ENCODE results near the gene SERPINB6.
A peak's percentile ranks its signal among the peaks of the same experiment; 100 is the strongest.
"Not testable (repeated sequence)": the region's sequence is repeated elsewhere in the genome, so short reads cannot be mapped to it uniquely, and the experiment has no call there.

Gene SERPINB6

DNA sequence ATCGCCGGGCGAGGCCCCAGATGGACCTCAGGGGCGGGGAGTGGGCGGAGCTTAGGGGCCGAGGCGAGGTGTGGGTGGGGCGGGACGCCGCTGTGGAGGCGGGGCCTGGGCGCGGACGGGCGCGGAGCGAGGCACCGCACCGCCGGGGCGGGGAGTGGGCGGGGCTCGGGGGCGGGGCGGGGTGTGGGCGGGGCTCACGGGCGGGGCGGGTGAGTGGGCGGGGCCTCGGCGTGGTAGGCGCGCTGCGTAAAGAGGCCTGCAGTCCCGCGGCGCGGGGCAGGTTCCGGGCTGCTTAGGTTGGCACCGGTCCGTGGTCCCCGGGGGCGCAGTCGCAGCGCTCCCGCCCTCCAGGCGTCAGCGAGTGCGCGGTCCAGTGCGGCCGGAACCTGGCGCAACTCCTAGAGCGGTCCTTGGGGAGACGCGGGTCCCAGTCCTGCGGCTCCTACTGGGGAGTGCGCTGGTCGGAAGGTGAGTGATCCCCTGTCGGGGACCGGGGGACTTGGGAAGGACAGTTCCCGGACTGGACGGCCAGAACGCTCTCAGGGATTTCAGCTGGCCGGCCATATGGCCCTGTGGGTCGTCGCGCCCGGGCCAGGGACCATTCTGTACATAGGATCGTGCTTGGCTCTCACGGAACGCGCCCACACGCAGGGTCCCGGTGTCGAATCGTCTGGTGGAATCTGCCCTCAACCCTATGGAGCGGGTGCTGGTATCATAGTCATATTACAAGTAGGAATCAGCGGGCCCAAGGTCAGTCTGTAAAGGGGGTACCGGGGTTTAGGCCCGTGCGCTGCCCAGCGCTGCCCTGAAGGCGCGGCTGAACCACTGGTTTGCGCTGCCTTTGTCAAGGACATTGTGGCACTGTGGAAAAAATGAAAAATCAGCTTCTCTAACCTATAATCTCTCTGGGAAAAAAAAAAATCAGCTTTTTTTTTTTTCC lies 28.5 kb upstream of the SERPINB6 start, which contains the start of gene NQO2:
Gene NQO2 (plus strand): TSS at position 277 of the 940 bp plus-strand sequence. CDS start 6,659 bp downstream, outside the sequence.
- in situ Hi-C loops (cut with MboI; ENCODE audit: low pct_unique_long_range_greater_than_20kb, low sequenced_read_pairs, unreplicated experiment): no loop called here
- DNase-seq (ENCODE audit: low spot score): peak; percentile 99
- TF ChIP-seq, protein P1, sequence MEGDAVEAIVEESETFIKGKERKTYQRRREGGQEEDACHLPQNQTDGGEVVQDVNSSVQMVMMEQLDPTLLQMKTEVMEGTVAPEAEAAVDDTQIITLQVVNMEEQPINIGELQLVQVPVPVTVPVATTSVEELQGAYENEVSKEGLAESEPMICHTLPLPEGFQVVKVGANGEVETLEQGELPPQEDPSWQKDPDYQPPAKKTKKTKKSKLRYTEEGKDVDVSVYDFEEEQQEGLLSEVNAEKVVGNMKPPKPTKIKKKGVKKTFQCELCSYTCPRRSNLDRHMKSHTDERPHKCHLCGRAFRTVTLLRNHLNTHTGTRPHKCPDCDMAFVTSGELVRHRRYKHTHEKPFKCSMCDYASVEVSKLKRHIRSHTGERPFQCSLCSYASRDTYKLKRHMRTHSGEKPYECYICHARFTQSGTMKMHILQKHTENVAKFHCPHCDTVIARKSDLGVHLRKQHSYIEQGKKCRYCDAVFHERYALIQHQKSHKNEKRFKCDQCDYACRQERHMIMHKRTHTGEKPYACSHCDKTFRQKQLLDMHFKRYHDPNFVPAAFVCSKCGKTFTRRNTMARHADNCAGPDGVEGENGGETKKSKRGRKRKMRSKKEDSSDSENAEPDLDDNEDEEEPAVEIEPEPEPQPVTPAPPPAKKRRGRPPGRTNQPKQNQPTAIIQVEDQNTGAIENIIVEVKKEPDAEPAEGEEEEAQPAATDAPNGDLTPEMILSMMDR (IDR thresholded peaks at IDR 0.05; ENCODE audit: extremely low read depth, insufficient read depth, missing control alignments): no peak

DNA sequence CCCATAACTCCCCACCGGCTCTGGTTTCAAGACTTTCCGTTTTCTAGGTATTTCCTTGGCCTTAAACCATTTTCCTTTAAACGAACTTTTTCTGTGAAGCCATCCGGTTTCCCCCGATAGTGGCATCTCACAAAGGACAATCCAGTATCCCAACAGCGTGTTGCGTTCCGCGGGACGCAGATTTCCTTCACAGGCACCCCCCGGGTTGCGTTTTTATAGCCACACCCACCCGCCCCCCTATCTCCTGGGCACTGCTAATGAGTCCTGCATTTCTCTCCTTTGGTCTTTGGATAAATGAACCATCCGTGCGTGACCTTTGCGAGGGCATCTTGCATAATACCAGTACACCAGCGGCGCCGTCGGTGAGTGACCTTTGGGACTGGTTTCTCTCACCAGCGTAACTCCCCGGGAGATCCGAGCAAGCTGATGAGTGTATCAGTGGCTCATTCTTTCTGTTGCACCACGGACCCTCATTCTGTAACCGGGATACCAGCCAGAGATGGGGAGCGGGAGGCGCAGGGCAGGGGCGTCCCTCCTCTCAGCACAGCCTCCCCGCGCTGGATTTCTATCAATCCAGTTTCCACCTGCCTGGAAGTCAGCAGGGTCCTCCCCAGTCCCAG lies 27.7 kb upstream of the SERPINB6 start:
- in situ Hi-C loops (cut with MboI; ENCODE audit: low pct_unique_long_range_greater_than_20kb, low sequenced_read_pairs, unreplicated experiment): no loop called here
- TF ChIP-seq, protein P1 (IDR thresholded peaks at IDR 0.05; ENCODE audit: extremely low read depth, insufficient read depth, missing control alignments): no peak
- DNase-seq (ENCODE audit: low spot score): no peak

DNA sequence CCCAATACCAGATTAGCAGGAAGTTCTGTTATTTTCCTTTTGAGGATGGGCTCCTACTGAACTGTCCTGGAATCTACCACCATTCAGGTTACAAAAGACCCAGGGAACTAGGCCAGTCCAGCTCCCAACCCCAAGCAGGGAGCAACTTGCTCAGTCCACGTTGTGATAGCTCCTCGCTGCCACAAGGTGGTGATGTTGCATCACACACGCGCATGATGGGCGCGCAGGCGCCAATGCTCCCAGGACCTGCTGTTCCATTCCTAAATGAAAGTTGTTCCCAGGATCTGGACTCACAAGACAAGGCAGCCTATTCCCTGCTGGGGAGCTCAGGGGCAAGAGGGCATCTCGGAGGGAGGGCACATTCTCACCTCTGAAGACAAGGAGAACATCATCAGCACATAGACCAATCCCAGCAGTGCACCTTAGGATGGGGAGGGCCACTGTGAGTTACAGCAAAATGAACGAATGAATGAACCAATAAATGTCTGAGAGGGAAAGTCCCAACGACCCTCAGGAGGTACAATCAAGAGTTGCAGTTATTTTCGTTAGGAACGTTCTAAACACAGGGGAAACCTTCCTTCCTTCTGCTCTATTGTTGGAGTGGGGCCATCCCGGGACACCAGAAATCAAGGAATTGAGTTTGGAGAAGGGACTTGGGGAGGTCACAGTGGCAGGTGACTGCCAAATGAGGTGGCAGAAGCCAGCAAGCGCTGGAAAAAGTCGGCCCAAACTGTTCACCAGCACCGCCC lies 27.1 kb upstream of the SERPINB6 start:
- in situ Hi-C loops (cut with MboI; ENCODE audit: low pct_unique_long_range_greater_than_20kb, low sequenced_read_pairs, unreplicated experiment); DNase-seq (ENCODE audit: low spot score): not testable (repeated sequence)

DNA sequence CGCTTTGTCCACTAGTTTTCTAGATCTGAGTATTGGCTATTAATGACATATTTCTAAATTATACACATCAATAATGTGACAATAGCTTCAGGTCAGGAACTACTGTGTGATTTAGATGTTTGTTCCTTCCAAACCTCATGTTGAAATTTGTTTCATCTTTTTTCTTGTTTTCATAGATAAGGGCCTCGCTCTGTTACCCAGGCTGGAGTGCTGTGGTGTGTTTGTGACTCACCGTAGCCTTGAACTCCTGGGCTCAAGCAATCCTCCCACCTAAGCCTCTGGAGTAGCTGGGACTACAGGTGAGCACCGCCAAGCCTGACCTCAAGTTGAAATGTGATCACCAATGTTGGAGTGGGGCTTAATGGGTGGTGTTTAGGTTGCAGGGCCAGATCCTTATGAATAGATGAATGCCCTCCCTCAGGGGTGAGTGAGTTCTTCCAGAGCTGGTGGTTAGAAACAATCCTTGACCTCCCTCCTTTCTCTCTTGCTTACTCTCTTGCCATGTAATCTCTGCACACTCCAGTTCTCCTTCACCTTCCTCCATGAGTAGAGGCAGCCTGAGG lies 22.5 kb upstream of the SERPINB6 start:
- TF ChIP-seq, protein P1 (IDR thresholded peaks at IDR 0.05; ENCODE audit: extremely low read depth, insufficient read depth, missing control alignments): no peak
- DNase-seq (ENCODE audit: low spot score): no peak
- in situ Hi-C loops (cut with MboI; ENCODE audit: low pct_unique_long_range_greater_than_20kb, low sequenced_read_pairs, unreplicated experiment): loop anchor here (5.0 kb wide), 1 partner anchor 58 kb away; no protein-coding TSS in a partner anchor

DNA sequence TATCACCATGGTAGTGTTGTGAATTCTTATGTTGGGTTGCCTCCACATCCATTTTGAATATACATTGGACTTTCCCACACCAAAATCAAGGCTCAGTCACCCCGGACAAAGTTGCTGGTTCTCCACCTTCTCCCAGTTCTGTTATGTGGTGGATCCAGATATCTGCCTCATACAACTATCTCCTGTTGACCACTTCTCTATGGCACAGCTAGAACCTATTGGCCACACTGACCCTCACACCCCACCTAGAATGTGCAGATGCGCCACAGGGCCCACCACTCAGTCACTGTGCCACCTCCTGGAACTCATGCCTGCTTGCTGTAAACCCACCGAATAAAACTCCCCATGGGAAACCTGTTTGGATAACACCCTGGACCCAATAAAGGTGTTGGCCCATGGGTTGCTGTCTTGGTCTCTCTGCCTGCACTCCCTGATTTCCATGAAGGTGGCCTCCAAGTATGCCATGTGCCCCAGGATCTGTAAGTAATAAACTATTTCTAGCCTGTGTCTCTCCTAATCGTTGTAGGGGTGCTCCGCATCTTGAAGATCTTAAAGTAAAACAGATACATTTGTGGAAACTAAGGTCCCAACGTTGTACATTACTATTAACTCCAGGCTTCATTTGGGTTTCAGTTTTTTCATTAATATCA lies 21.1 kb upstream of the SERPINB6 start:
- in situ Hi-C loops (cut with MboI; ENCODE audit: low pct_unique_long_range_greater_than_20kb, low sequenced_read_pairs, unreplicated experiment): loop anchor here (5.0 kb wide), 1 partner anchor 60 kb away; no protein-coding TSS in a partner anchor
- TF ChIP-seq, protein P1 (IDR thresholded peaks at IDR 0.05; ENCODE audit: extremely low read depth, insufficient read depth, missing control alignments): no peak
- no peak for DNase-seq (ENCODE audit: low spot score)

DNA sequence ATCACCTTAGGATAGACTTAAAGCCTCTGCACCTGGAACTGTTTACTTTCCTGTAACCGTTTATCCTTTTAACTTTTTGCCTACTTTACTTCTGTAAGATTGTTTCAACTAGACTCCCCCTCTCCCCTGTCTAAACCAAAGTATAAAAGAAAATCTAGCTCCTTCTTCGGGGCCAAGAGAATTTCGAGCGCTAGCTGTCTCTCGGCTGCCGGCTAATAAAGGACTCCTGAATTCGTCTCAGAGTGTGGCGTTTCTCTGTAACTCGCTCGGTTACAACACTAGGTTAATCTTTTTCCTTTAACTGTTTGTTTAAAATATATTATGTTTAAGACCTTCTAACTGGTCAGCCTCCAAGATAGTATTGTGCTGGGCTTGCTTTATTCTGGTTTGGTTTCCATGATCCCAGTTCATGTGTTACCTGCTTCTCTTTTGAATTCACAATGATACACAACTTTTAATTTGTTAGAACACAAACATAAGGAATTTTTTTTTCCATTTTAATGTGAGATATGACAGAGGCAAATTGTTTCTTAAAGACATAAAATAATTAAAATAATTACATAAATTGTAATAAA lies 19.7 kb upstream of the SERPINB6 start:
- in situ Hi-C loops (cut with MboI; ENCODE audit: low pct_unique_long_range_greater_than_20kb, low sequenced_read_pairs, unreplicated experiment): loop anchor here (5.0 kb wide), 1 partner anchor 61 kb away; no protein-coding TSS in a partner anchor
- TF ChIP-seq, protein P1 (IDR thresholded peaks at IDR 0.05; ENCODE audit: extremely low read depth, insufficient read depth, missing control alignments): no peak
- no peak for DNase-seq (ENCODE audit: low spot score)
